Memory B cell (primary cell): Measurements from ENCODE around the gene EMC1.
"Not testable (repeated sequence)": the region's sequence is repeated elsewhere in the genome, so short reads cannot be mapped to it uniquely, and the experiment has no call there.

Source experiments
- ATAC-seq: fragments of 150-1000 bp; cut with Tn5 transposase; 2 replicates; pipeline ENCODE4 v1.10.0; 2021; ENCODE audit warnings: low read depth, mild to moderate bottlenecking, moderate library complexity
- DNase-seq, 2 donors: peaks; one replicate each; pipeline ENCODE4 v3.0.0; 2022; ENCODE audit warnings: low spot score in 2 of 2
- H3K27ac Mint-ChIP-seq: one replicate; pipeline ENCODE4 v1.8.0; 2022; ENCODE audit warnings: mild to moderate bottlenecking, moderate library complexity, mixed read lengths
- H3K27me3 Mint-ChIP-seq: one replicate; pipeline ENCODE4 v1.8.0; 2022; ENCODE audit warnings: mixed read lengths
- H3K36me3 Mint-ChIP-seq: one replicate; pipeline ENCODE4 v1.8.0; 2022; ENCODE audit warnings: mild to moderate bottlenecking, mixed read lengths
- H3K4me1 Mint-ChIP-seq: one replicate; pipeline ENCODE4 v1.8.0; 2022; ENCODE audit warnings: mixed read lengths
- H3K4me3 Mint-ChIP-seq: one replicate; pipeline ENCODE4 v1.8.0; 2022; ENCODE audit warnings: mild to moderate bottlenecking, moderate library complexity, mixed read lengths
- H3K9me3 Mint-ChIP-seq: one replicate; pipeline ENCODE4 v1.8.0; 2022; ENCODE audit warnings: mixed read lengths

The EMC1 gene

DNA sequence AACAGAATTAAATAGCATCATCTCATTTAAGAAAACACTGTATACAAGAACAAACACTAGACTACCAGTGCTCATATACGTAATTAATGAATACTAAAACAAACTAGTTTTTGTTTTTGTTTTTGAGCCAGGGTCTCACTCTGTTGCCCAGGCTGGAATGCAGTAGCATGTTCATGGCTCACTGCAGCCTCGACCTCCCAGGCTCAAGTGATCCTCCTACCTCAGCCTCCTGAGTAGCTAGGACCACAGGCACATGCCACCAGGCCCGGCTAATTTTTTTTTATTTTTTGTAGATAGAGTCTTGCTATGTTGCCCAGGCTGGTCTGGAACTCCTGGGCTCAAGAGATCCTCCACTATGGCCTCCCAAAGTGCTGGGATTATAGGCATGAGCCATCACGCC, 34.7 kb downstream of the EMC1 start:
- ATAC-seq, H3K4me3 Mint-ChIP-seq, DNase-seq, H3K27me3 Mint-ChIP-seq, H3K9me3 Mint-ChIP-seq, H3K27ac Mint-ChIP-seq: not testable (repeated sequence)
- H3K36me3 Mint-ChIP-seq: peaks cover 31% of the 10 kb centered on the region
- H3K4me1 Mint-ChIP-seq: peaks cover 13% of the 10 kb centered on the region

DNA sequence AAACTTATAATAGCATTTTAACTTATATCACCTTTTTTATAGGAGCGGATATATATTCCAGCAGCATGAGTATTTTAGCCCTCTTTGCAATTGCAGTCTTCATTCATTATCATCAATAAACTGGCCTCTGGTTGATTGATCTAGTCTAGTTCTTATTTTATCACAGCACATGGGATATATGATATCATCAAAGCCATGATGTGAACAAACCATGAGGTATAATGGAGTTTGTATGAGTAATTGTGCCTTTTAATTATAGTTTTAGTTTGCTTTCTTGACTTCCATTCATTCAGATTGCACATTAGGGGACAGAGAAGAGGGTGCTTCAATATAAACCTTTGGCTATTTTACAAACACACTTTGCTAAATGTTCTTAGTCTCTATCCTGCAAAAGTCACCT, 37.7 kb downstream of the EMC1 start:
- Mint-ChIP-seq H3K4me1 (peaks cover 23% of the 10 kb centered on the region), H3K27ac (peak overlapping the region; percentile 9), H3K36me3 (peaks cover 15% of the 10 kb centered on the region), H3K27me3 (no peaks in the 10 kb centered on the region), H3K4me3 (no peak overlapping the region), H3K9me3 (no peaks in the 10 kb centered on the region)
- no peak for DNase-seq
- ATAC-seq: no peak

DNA sequence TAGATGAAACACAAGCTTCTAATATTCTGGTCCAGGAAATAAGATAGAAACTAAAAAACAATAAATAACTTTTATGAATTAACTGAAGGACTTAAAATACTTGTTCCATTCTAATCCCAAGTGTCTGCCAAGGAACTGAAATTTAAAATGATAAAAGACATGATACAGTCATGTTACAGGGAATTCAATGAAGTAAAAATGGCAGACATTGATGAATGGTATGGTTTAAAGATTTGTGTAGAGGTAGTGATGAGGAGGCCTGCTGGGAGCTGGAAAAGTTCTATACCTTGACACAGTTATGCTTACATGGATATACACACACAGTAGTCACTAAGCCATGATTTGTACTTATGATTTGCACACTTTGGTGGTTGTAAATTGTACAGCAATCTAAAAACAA, 39.2 kb downstream of the EMC1 start:
- peak overlapping the region; percentile 55 for H3K27ac Mint-ChIP-seq
- peaks cover 10% of the 10 kb centered on the region for H3K36me3 Mint-ChIP-seq
- H3K4me1 Mint-ChIP-seq: peaks cover 23% of the 10 kb centered on the region

DNA sequence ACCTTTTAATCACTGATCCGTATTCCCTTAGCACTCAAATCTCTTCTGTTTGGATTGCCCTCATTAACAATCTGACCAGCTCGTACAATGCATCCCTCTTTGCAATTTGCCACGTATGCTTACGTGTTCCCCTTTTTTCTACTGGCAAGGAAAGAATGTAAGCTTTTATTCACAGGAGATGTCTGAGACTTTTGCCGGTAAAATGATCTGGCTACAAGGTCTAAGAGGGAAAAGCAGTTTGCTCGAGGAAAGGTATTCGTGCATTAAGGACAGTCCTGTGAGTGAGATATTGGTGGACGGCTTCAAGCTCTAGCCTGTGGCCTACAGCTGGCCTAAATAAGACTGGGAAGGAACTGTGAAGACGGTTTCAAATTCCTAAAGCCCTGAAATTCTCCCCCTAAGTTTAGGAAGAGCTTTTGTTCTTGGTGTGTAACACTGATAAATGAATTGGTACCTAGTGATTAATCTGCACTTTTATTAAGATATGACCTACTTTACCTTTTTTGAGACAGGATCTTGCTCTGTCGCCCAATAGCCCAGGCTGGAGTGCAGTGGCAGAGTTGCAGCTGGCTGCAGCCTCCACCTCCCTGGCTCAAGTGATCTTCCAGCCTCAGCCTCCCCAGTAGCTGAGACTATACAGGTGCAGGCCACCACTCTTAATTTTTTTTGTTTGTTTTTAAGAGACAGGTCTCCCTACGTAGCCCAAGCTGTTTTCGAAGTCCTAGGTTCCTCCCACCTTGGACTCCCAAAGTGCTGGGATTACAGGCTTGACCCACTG, 40.4 kb downstream of the EMC1 start:
- no peaks in the 10 kb centered on the region for H3K27me3 Mint-ChIP-seq
- H3K4me1 Mint-ChIP-seq: peaks cover 27% of the 10 kb centered on the region

More for the DNA sequence above, 39.2 kb downstream of the EMC1 start:
- Mint-ChIP-seq H3K27me3 (no peaks in the 10 kb centered on the region), H3K9me3 (no peaks in the 10 kb centered on the region), H3K4me3 (peak overlapping the region; percentile 34)
- DNase-seq (no peak), ATAC-seq (no peak)

DNA sequence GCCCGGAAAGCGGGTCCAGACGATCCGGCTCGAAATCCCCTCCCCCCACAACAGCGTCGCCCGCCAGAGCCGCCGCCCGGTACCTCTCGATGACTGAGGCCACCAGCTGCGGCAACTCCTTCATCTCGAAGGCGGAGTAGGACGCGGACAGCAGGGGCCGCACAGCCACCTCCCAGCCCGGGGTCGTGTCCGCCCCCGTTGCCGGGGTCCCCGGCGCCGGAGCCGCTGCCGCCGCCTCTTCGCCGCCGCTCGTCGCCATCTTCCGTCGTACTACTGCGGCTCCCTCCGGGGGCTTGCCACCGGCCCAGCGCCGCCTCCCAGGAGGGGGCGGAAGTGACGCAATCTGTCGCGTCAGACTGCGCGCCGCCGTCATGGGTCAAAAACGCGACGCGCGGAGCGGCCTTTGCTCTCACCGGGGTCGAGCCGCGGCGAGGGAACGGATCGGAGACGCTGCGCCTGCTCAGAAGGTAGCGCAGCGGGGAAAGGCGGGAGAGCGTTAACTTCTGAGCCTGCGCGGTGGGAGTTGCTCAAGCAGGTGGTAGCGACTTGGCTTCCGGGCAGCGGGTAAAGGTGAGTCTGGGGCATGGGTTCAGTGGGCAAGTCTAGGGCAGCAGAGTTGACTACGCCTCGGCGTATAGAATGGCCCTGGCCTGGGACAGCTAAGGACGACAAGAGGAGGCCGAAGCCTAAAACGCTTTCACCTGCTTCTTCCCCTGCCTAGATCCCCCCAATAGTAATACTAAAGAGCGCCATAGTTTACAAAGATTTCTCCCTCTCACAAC, 41.1 kb downstream of the EMC1 start, which contains the start of gene UBR4:
TSS of gene UBR4 (minus strand) at position 277 of the 782 bp plus-strand sequence. CDS start at position 259, 18 bp downstream.
- DNase-seq: peak; percentile 94 to 98
- Mint-ChIP-seq H3K36me3 (peaks cover 5% of the 10 kb centered on the region), H3K27ac (peak within 1 kb of the TSS; percentile 96), H3K9me3 (no peaks in the 10 kb centered on the region), H3K4me3 (peak within 1 kb of the TSS; percentile 91), H3K27me3 (no peaks in the 10 kb centered on the region), H3K4me1 (peaks cover 29% of the 10 kb centered on the region)
- ATAC-seq: peak; percentile 89

More for the DNA sequence above, 40.4 kb downstream of the EMC1 start:
- H3K4me3 Mint-ChIP-seq: peak overlapping the region; percentile 91
- no peak for ATAC-seq
- DNase-seq: no peak
- peaks cover 7% of the 10 kb centered on the region for H3K36me3 Mint-ChIP-seq
- H3K9me3 Mint-ChIP-seq: no peaks in the 10 kb centered on the region
- peak overlapping the region; percentile 96 for H3K27ac Mint-ChIP-seq

DNA sequence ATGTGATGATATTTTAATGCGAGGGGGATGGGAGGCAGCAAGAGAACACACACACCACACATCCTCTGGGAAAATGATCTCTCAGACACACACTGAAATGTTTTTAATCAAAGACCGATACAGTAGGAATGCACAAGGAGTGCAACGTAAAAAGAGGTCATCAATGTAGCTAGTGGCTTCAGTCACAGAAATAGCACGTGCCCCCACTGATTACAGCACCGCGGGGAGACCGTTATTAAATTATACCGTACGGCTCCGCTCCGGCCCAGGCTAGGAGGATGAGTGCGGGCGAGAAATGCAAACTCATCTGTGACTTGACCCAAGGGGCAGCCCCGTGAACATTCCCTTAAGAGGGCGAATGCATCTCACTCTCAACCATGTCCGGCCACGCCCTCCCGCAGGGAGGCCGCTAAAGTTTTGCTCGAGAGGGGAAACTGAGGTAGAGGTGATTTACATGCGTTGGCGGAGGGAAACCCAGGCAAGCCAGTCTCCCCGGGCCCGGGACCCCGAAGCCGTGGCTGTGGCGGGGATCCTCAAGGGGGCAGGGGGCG, 41.8 kb downstream of the EMC1 start:
- ATAC-seq: peak; percentile 60
- H3K4me1 Mint-ChIP-seq: peaks cover 33% of the 10 kb centered on the region
- H3K4me3 Mint-ChIP-seq: peak overlapping the region; percentile 91
- no peaks in the 10 kb centered on the region for H3K9me3 Mint-ChIP-seq
- H3K27me3 Mint-ChIP-seq: no peaks in the 10 kb centered on the region
- peaks cover 6% of the 10 kb centered on the region for H3K36me3 Mint-ChIP-seq
- peak overlapping the region; percentile 96 for H3K27ac Mint-ChIP-seq
- peak in 1 of 2 donors; percentile 56 for DNase-seq

DNA sequence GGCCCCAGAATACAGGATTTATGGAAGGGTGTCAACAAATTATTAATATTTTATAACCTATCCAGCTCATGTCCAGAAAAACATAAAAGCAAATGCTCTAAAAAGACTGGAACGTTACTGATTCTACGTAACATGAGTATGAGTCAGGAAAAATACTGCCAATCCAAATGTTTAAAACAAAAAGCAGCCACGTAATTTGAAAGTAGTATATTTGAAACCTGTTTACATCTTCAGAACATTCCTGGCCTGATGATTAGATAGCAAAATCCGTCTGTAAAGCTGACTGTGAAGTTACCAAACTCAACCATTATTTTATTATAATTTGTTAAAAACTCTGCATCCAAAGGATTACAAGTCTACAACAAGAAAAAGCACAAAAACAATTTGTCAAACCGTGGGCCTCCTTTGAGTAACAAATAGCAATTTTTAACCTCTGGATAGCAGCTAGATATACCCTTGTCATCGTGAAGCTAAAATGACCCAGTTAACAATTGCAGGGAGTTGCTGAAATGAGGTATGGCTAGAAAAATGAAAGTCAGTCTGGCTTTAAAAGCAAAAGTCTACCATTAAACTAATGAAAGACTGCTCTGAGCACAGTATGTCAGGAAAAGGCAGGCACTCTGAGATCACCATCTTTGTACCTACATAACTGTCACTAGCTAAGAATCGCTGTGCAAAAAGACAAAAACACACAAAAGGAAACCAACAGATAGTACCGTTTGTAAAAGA, 42.5 kb downstream of the EMC1 start:
- Mint-ChIP-seq H3K27ac (peak overlapping the region; percentile 96), H3K4me3 (peak overlapping the region; percentile 91), H3K27me3 (no peaks in the 10 kb centered on the region), H3K4me1 (peaks cover 37% of the 10 kb centered on the region), H3K9me3 (no peaks in the 10 kb centered on the region), H3K36me3 (peaks cover 6% of the 10 kb centered on the region)
- DNase-seq (no peak), ATAC-seq (no peak)

DNA sequence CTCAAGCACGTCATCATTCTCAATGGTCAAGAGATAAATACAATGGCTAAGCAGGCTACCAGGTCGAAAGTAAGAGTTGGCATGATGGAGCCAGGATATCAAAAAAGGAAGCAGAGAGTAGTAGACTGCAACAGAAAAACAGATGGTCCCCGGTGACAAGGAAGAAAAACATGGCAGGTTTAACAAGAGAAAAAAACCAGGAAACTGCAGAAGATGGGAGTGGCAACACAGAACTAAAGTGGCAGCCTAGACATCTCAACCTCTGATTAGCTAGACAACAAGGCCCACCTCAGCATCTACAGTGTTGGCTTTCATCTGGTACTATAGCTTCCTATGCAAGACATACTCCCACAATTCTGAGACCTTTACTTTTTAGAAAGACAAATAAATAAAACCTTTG, 44.4 kb downstream of the EMC1 start:
- no peak for DNase-seq
- Mint-ChIP-seq H3K27me3 (no peaks in the 10 kb centered on the region), H3K9me3 (no peaks in the 10 kb centered on the region), H3K36me3 (peaks cover 4% of the 10 kb centered on the region), H3K4me3 (no peak overlapping the region), H3K27ac (no peak overlapping the region), H3K4me1 (peaks cover 36% of the 10 kb centered on the region)
- no peak for ATAC-seq

DNA sequence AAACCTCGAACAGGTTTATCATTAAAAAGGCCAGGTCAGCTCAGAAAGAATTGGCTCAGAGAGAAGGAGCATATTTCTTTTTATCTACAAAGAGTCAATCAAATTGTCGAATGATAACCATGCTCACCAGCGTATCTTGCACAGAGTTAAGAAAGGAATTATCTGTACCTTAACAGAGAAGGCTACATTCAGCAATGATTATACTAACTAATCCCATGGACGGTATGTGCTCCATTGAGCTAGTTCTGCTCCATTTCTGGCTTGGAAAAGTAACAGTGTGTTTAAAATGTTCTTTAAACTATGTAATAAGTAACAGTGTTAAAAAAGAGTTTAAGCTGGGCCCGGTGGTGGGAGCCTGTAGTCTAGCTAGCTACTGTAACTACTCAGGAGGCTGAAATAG, 45.5 kb downstream of the EMC1 start:
- no peak overlapping the region for H3K4me3 Mint-ChIP-seq

DNA sequence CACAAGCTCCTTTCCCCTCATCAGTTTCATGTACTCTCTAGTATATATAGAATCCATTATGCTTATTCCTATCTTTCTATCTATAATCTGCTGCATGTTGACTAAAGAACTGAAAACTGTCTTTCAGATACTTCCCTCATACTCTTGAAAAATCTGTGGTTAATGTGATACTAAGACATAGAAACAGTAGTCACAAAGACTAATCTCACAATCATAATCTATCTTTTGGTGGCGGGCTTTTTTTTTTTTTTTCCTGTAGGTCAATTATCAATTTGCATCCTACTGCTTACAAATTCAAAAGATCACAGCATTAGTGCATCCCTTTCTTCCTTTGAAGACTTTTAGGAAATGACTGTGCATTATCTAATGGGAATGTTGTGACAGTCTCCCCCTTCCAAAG, 45.9 kb downstream of the EMC1 start:
- no peaks in the 10 kb centered on the region for H3K27me3 Mint-ChIP-seq
- H3K4me1 Mint-ChIP-seq: peaks cover 27% of the 10 kb centered on the region
- no peak overlapping the region for H3K4me3 Mint-ChIP-seq
- H3K36me3 Mint-ChIP-seq: peaks cover 8% of the 10 kb centered on the region
- DNase-seq (no peak), ATAC-seq (no peak)
- no peak overlapping the region for H3K27ac Mint-ChIP-seq
- no peaks in the 10 kb centered on the region for H3K9me3 Mint-ChIP-seq

More for the DNA sequence above, 45.5 kb downstream of the EMC1 start:
- Mint-ChIP-seq H3K36me3 (peaks cover 8% of the 10 kb centered on the region), H3K9me3 (no peaks in the 10 kb centered on the region), H3K27me3 (no peaks in the 10 kb centered on the region), H3K4me1 (peaks cover 30% of the 10 kb centered on the region), H3K27ac (no peak overlapping the region)
- DNase-seq (no peak), ATAC-seq (no peak)

DNA sequence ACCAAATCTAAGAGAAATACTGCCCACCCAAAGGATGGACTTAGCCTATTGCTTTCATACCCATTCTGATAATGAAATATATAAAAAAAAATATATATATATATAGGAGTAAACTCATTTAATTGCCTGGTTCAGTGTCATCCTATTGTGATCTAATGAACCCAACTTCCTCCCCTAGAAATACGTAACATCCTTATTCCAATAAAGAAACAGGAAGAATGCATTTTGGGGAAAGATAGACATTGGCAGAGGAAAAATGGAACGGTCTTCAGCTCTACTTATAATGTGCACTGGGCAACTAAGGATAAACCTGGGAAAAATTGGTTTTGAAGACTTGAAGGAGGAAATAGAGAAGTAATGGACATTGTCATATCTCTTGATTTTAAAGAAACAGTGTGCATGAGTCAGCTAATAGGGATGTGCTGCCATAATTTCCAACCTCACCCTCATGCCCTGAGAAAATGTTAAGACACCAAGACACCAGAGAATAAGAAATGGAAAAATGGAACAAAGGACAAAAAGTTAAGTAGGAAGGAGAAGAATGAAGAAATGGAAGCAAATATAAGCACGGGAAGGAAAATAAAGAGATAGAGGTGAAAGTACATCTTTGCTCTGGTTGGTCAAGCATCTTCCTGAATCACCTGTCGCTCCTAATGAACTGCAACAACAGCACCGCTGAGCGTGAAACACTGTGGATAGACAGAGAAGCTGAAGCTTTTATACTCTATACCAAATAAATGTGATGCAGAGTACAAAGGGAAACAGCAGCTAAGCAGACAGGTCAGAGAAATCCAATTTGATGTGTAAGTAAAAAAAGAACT, 46.7 kb downstream of the EMC1 start:
- H3K27ac Mint-ChIP-seq: peak overlapping the region; percentile 75
- H3K4me1 Mint-ChIP-seq: peaks cover 24% of the 10 kb centered on the region
- peaks cover 8% of the 10 kb centered on the region for H3K36me3 Mint-ChIP-seq
- H3K4me3 Mint-ChIP-seq: no peak overlapping the region
- DNase-seq (no peak), ATAC-seq (no peak)
- H3K9me3 Mint-ChIP-seq: no peaks in the 10 kb centered on the region
- no peaks in the 10 kb centered on the region for H3K27me3 Mint-ChIP-seq

DNA sequence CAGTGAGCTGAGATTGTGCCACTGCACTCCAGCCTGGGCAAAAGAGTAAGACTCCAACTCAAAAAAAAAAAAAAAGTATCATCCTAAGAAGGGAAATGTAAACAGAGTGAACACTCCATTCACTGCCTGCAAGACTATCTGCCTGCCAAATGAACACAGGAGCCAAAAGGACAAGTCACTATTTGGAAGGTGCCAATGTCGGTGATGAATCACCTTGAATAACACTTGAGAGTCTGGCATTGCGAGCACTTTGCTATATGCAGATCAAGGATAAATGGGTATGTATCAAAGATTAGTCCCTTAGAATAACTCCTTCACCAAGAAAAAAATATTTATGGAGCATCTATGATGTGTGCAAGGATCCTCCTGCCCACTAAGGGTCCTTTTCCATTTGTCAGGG, 47.9 kb downstream of the EMC1 start:
- peaks cover 15% of the 10 kb centered on the region for H3K36me3 Mint-ChIP-seq
- peaks cover 21% of the 10 kb centered on the region for H3K4me1 Mint-ChIP-seq
- H3K4me3 Mint-ChIP-seq: no peak overlapping the region
- H3K9me3 Mint-ChIP-seq: no peaks in the 10 kb centered on the region
- ATAC-seq (no peak), DNase-seq (no peak)
- H3K27ac Mint-ChIP-seq: no peak overlapping the region
- H3K27me3 Mint-ChIP-seq: no peaks in the 10 kb centered on the region

DNA sequence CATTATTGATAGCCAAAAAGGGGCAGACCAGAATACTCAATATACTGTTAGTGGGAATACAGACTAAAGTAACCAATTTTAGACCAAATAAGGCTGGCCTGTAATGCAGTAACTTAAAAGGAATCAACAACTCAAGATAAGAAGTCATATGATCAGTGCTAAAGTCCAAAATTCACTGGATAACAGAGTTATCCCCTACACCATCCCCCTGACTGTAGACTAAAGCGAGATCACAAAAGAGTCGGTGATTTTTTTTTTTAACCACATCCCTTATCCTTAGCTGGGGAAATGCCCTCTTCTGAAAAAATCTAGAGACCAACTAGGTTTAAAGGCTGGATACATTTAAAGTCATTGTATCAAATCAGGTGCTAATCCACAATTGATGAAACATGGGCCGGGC, 48.9 kb downstream of the EMC1 start:
- Mint-ChIP-seq H3K9me3 (no peaks in the 10 kb centered on the region), H3K4me1 (peaks cover 21% of the 10 kb centered on the region), H3K27me3 (no peaks in the 10 kb centered on the region), H3K36me3 (peaks cover 20% of the 10 kb centered on the region), H3K4me3 (no peak overlapping the region), H3K27ac (peak overlapping the region; percentile 20)
- ATAC-seq (no peak), DNase-seq (no peak)
